K562 (cell line): ENCODE measurements around the gene IRF2BP1.

ENCODE experiments used
- BRD9 ChIP-seq: fragments of 450-650 bp; IDR thresholded peaks from 2 replicates; pipeline ENCODE4 v1.6.1; 2018; ENCODE audit warnings: low read depth; ENCODE audit not compliant: partially characterized antibody
- CTCF ChIP-seq, 3 experiments: IDR thresholded peaks in 2 of 3; conservative IDR thresholded peaks in 1 of 3; 2 replicates each; pipeline ENCODE4 v1.5.1; 2011 to 2012; ENCODE audit warnings: low read length in 3 of 3, mild to moderate bottlenecking in 3 of 3, control low read depth in 2 of 3, improper control_type of control experiment in 1 of 3, inconsistent platforms in 1 of 3, low read depth in 1 of 3, mixed read lengths in 1 of 3, moderate library complexity in 1 of 3; ENCODE audit not compliant: insufficient read depth in 2 of 3
- EZH2 ChIP-seq: IDR thresholded peaks from 2 replicates; pipeline ENCODE4 v1.6.1; 2012; ENCODE audit warnings: low read depth, mild to moderate bottlenecking, inconsistent platforms, low read length, borderline replicate concordance
- FOXP4 ChIP-seq: sonication (generic); formaldehyde crosslinking; IDR thresholded peaks from 2 replicates; pipeline ENCODE4 v1.8.0; 2022; ENCODE audit warnings: mild to moderate bottlenecking, missing genetic modification reagents, borderline replicate concordance
- IRF2 ChIP-seq: sonication (generic); formaldehyde crosslinking; IDR thresholded peaks from 2 replicates; pipeline ENCODE4 v1.8.1; 2022; ENCODE audit warnings: mild to moderate bottlenecking, missing genetic modification reagents
- POLR2A ChIP-seq: fragments of 450-650 bp; conservative IDR thresholded peaks from 2 replicates; pipeline ENCODE4 v1.6.1; 2016
- SETDB1 ChIP-seq: IDR thresholded peaks from one replicate; pipeline ENCODE4 v1.6.1; 2012; ENCODE audit warnings: low read length, control low read depth, inconsistent platforms
- ZNF707 ChIP-seq: fragments of 250-450 bp; sonication (Bioruptor Pico); conservative IDR thresholded peaks from 2 replicates; pipeline ENCODE4 v1.8.0; 2022; ENCODE audit warnings: inconsistent platforms, mild to moderate bottlenecking, moderate library complexity
- ZNF740 ChIP-seq, 3 experiments: fragments of 200-800 bp in 1 of 3; sonication (Bioruptor generic) in 1 of 3; sonication (generic) in 1 of 3; formaldehyde crosslinking in 1 of 3; IDR thresholded peaks; 2 replicates each; pipeline versions ENCODE4 v1.6.1 to v1.8.0; 2016 to 2022; ENCODE audit warnings: mild to moderate bottlenecking in 2 of 3, missing compliant biosample characterization in 2 of 3, missing genetic modification characterization in 2 of 3, missing genetic modification reagents in 1 of 3
- ZNF830 ChIP-seq: fragments of 250-450 bp; sonication (Bioruptor Pico); IDR thresholded peaks from 2 replicates; pipeline ENCODE4 v1.5.0; 2021; ENCODE audit warnings: mild to moderate bottlenecking

- no peak for TF ChIP-seq IRF2
- no peak for TF ChIP-seq SETDB1
- TF ChIP-seq ZNF740 (CRISPR knock-in tag; IDR thresholded peaks at IDR 0.05), result no peak
- no peak for TF ChIP-seq ZNF740 (tag; IDR thresholded peaks at IDR 0.05)
- no peak for TF ChIP-seq BRD9
- no peak for TF ChIP-seq FOXP4 (CRISPR knock-in tag)
- TF ChIP-seq POLR2A, result no peak
- no peak for TF ChIP-seq ZNF707 (CRISPR knock-in tag)
- no peak for TF ChIP-seq EZH2
- TF ChIP-seq ZNF830 (CRISPR knock-in tag), result no peak
- TF ChIP-seq CTCF (IDR thresholded peaks at IDR 0.05 in 2 of 3, conservative IDR thresholded peaks at IDR 0.05 in 1 of 3; ENCODE audit: insufficient read depth in 2 of 3, low read depth in 1 of 3, low read length in 3 of 3), result no peak
These were observed 21.3 kb downstream of the IRF2BP1 start for GRCh38 chr19:45864629-45865082.
